ENCODE results near the gene OXCT2. TPM values are rescaled to one million over a fixed set of nuclear protein-coding genes. Genes with fewer than 3 reads are reported as not detected.
"Not testable (repeated sequence)": the region's sequence is repeated elsewhere in the genome, so short reads cannot be mapped to it uniquely, and the experiment has no call there.

OXCT2 gene
- total RNA-seq, 5 donors from 2014 or later (not counting 1 experiment from before 2014, with no cell fraction given) = 0.16 to 0.44 (median 0.28) TPM

GRCh38 chr1:39777306-39777705, 6.2 kb upstream of the OXCT2 start:
- Histone ChIP-seq H3K27ac (ENCODE audit: low read length) (no peak overlapping the region), H3K9me3 (no peaks in the 10 kb centered on the region), H3K4me3 (ENCODE audit: control insufficient read depth in 1 of 2, extremely low read depth in 1 of 2, low read length in 1 of 2) (no peak overlapping the region), H3K36me3 (ENCODE audit: control insufficient read depth in 2 of 2, extremely low read depth in 1 of 2, insufficient read depth in 1 of 2, low read length in 1 of 2) (no peaks in the 10 kb centered on the region), H3K4me1 (ENCODE audit: control insufficient read depth in 1 of 2, extremely low read depth in 1 of 2, insufficient read depth in 2 of 2, low read length in 2 of 2) (no peaks in the 10 kb centered on the region), H3K27me3 (replicated peaks in 1 of 2; ENCODE audit: control insufficient read depth in 2 of 2, extremely low read depth in 1 of 2, insufficient read depth in 2 of 2, low read length in 1 of 2) (no peaks in the 10 kb centered on the region)
- ATAC-seq (replicated peaks in 1 of 4) (no peak), DNase-seq (no peak)
- Mint-ChIP-seq H3K36me3 (no peaks in the 10 kb centered on the region), H3K4me1 (peaks cover 0 to 2% (median 0%) of the 10 kb centered on the region in 3 donors), H3K4me3 (no peak overlapping the region), H3K9me3 (no peaks in the 10 kb centered on the region), H3K27me3 (no peaks in the 10 kb centered on the region), H3K27ac (no peak overlapping the region)
- ChIA-PET POLR2A (no interaction called here), CTCF (no interaction called here)
- WGBS (ENCODE audit: insufficient coverage) = 91% methylated on average over 4 of the region's 4 CpGs

- H3K36me3 ChIP-seq (ENCODE audit: control insufficient read depth in 2 of 2, extremely low read depth in 1 of 2, insufficient read depth in 1 of 2, low read length in 1 of 2) = no peaks in the 10 kb centered on the region
- Mint-ChIP-seq H3K4me1 (peaks cover 0 to 2% (median 0%) of the 10 kb centered on the region in 3 donors), H3K27me3 (no peaks in the 10 kb centered on the region), H3K27ac (no peak overlapping the region), H3K4me3 (no peak overlapping the region), H3K36me3 (no peaks in the 10 kb centered on the region), H3K9me3 (no peaks in the 10 kb centered on the region)
- no peak for ATAC-seq (replicated peaks in 1 of 4)
- DNase-seq = no peak
- H3K9me3 ChIP-seq = no peaks in the 10 kb centered on the region
- ChIA-PET POLR2A (no interaction called here), CTCF (no interaction called here)
- no peaks in the 10 kb centered on the region for H3K27me3 ChIP-seq (replicated peaks in 1 of 2; ENCODE audit: control insufficient read depth in 2 of 2, extremely low read depth in 1 of 2, insufficient read depth in 2 of 2, low read length in 1 of 2)
- H3K27ac ChIP-seq (ENCODE audit: low read length) = no peak overlapping the region
- WGBS (ENCODE audit: insufficient coverage) = 80% methylated on average over 1 of the region's 4 CpGs
- H3K4me1 ChIP-seq (ENCODE audit: control insufficient read depth in 1 of 2, extremely low read depth in 1 of 2, insufficient read depth in 2 of 2, low read length in 2 of 2) = no peaks in the 10 kb centered on the region
- H3K4me3 ChIP-seq (ENCODE audit: control insufficient read depth in 1 of 2, extremely low read depth in 1 of 2, low read length in 1 of 2) = no peak overlapping the region
Observed at GRCh38 chr1:39776886-39777285, 5.7 kb upstream of the OXCT2 start.

- Histone ChIP-seq H3K4me3 (ENCODE audit: control insufficient read depth in 1 of 2, extremely low read depth in 1 of 2, low read length in 1 of 2) (no peak overlapping the region), H3K4me1 (ENCODE audit: control insufficient read depth in 1 of 2, extremely low read depth in 1 of 2, insufficient read depth in 2 of 2, low read length in 2 of 2) (no peaks in the 10 kb centered on the region), H3K9me3 (no peaks in the 10 kb centered on the region), H3K27ac (ENCODE audit: low read length) (no peak overlapping the region), H3K36me3 (ENCODE audit: control insufficient read depth in 2 of 2, extremely low read depth in 1 of 2, insufficient read depth in 1 of 2, low read length in 1 of 2) (no peaks in the 10 kb centered on the region), H3K27me3 (replicated peaks in 1 of 2; ENCODE audit: control insufficient read depth in 2 of 2, extremely low read depth in 1 of 2, insufficient read depth in 2 of 2, low read length in 1 of 2) (no peaks in the 10 kb centered on the region)
- 20% methylated on average over 8 of the region's 12 CpGs for WGBS (ENCODE audit: insufficient coverage)
- ATAC-seq (replicated peaks in 1 of 4) = no peak
- Mint-ChIP-seq H3K27me3 (no peaks in the 10 kb centered on the region), H3K4me1 (peaks cover 0 to 2% (median 0%) of the 10 kb centered on the region in 3 donors), H3K36me3 (no peaks in the 10 kb centered on the region), H3K9me3 (no peaks in the 10 kb centered on the region), H3K4me3 (no peak overlapping the region), H3K27ac (no peak overlapping the region)
- ChIA-PET POLR2A (no interaction called here), CTCF (no interaction called here)
- DNase-seq = no peak
Observed at GRCh38 chr1:39776400-39776713, 5.2 kb upstream of the OXCT2 start.

- POLR2A ChIA-PET; CTCF ChIA-PET; H3K36me3 Mint-ChIP-seq; H3K27me3 Mint-ChIP-seq; H3K4me3 Mint-ChIP-seq; H3K4me1 Mint-ChIP-seq; H3K9me3 ChIP-seq; H3K27me3 ChIP-seq (replicated peaks in 1 of 2; ENCODE audit: control insufficient read depth in 2 of 2, extremely low read depth in 1 of 2, insufficient read depth in 2 of 2, low read length in 1 of 2); H3K9me3 Mint-ChIP-seq; H3K27ac Mint-ChIP-seq; H3K4me3 ChIP-seq (ENCODE audit: control insufficient read depth in 1 of 2, extremely low read depth in 1 of 2, low read length in 1 of 2); ATAC-seq (replicated peaks in 1 of 4); H3K4me1 ChIP-seq (ENCODE audit: control insufficient read depth in 1 of 2, extremely low read depth in 1 of 2, insufficient read depth in 2 of 2, low read length in 2 of 2); H3K36me3 ChIP-seq (ENCODE audit: control insufficient read depth in 2 of 2, extremely low read depth in 1 of 2, insufficient read depth in 1 of 2, low read length in 1 of 2); H3K27ac ChIP-seq (ENCODE audit: low read length): not testable (repeated sequence)
- WGBS (ENCODE audit: insufficient coverage) = no CpG with 5 or more reads among the region's 20 CpGs
- DNase-seq = peak in 1 of 35 experiments; percentile 5
Observed at GRCh38 chr1:39775676-39776399, 4.7 kb upstream of the OXCT2 start.

- H3K9me3 Mint-ChIP-seq; H3K9me3 ChIP-seq; POLR2A ChIA-PET; H3K4me3 Mint-ChIP-seq; H3K27me3 ChIP-seq (replicated peaks in 1 of 2; ENCODE audit: control insufficient read depth in 2 of 2, extremely low read depth in 1 of 2, insufficient read depth in 2 of 2, low read length in 1 of 2); ATAC-seq (replicated peaks in 1 of 4); H3K27ac ChIP-seq (ENCODE audit: low read length); H3K4me1 ChIP-seq (ENCODE audit: control insufficient read depth in 1 of 2, extremely low read depth in 1 of 2, insufficient read depth in 2 of 2, low read length in 2 of 2); H3K36me3 Mint-ChIP-seq; H3K4me3 ChIP-seq (ENCODE audit: control insufficient read depth in 1 of 2, extremely low read depth in 1 of 2, low read length in 1 of 2); H3K36me3 ChIP-seq (ENCODE audit: control insufficient read depth in 2 of 2, extremely low read depth in 1 of 2, insufficient read depth in 1 of 2, low read length in 1 of 2); H3K27ac Mint-ChIP-seq; DNase-seq; H3K27me3 Mint-ChIP-seq; H3K4me1 Mint-ChIP-seq; CTCF ChIA-PET: not testable (repeated sequence)
- WGBS (ENCODE audit: insufficient coverage) = 93% methylated on average over 11 of the region's 11 CpGs
Observed at GRCh38 chr1:39775141-39775540, 4.0 kb upstream of the OXCT2 start.

- H3K4me1 Mint-ChIP-seq; H3K36me3 ChIP-seq (ENCODE audit: control insufficient read depth in 2 of 2, extremely low read depth in 1 of 2, insufficient read depth in 1 of 2, low read length in 1 of 2); H3K4me3 ChIP-seq (ENCODE audit: control insufficient read depth in 1 of 2, extremely low read depth in 1 of 2, low read length in 1 of 2); H3K4me1 ChIP-seq (ENCODE audit: control insufficient read depth in 1 of 2, extremely low read depth in 1 of 2, insufficient read depth in 2 of 2, low read length in 2 of 2); CTCF ChIA-PET; H3K4me3 Mint-ChIP-seq; POLR2A ChIA-PET; H3K27me3 Mint-ChIP-seq; H3K27me3 ChIP-seq (replicated peaks in 1 of 2; ENCODE audit: control insufficient read depth in 2 of 2, extremely low read depth in 1 of 2, insufficient read depth in 2 of 2, low read length in 1 of 2); H3K27ac Mint-ChIP-seq; H3K36me3 Mint-ChIP-seq; H3K27ac ChIP-seq (ENCODE audit: low read length); H3K9me3 ChIP-seq; DNase-seq; H3K9me3 Mint-ChIP-seq: not testable (repeated sequence)
- peak in 2 of 4 experiments; percentile 58 to 65 for ATAC-seq (replicated peaks in 1 of 4)
- WGBS (ENCODE audit: insufficient coverage) = no CpG with 5 or more reads among the region's 23 CpGs
Observed at GRCh38 chr1:39773369-39773979, 2.3 kb upstream of the OXCT2 start.
